Naive thymus-derived CD4-positive, alpha-beta T cell (primary cell): ENCODE measurements around the gene PSTPIP2. TPM values are rescaled to one million over a fixed set of nuclear protein-coding genes. Genes with fewer than 3 reads are reported as not detected.

ENCODE experiments used
- ATAC-seq: fragments of 150-1000 bp; cut with Tn5 transposase; 2 replicates; pipeline ENCODE4 v1.10.0; 2021; ENCODE audit warnings: mild to moderate bottlenecking, moderate library complexity
- CTCF ChIA-PET: fragments of 350-600 bp; sonication (Branson Sonifier 250); formaldehyde crosslinking; loops from one replicate; lab custom pipeline; 2021; ENCODE audit warnings: antibody characterized with exemption; lab: Charles Lee
- POLR2A ChIA-PET: fragments of 350-600 bp; sonication (Branson Sonifier 250); formaldehyde crosslinking; loops from one replicate; lab custom pipeline; 2021; ENCODE audit warnings: antibody characterized with exemption, inconsistent platforms; lab: Charles Lee
- DNase-seq, 9 donors: peaks; one replicate each; pipeline versions ENCODE4 v3.0.0 to v3.0.0-alpha.2; 2020 to 2022; ENCODE audit warnings: mixed read lengths in 1 of 9
- H3K27ac ChIP-seq: one replicate; pipeline ENCODE4 v1.7.0; 2013; ENCODE audit warnings: mild to moderate bottlenecking, low read depth, low read length, moderate library complexity
- H3K27me3 ChIP-seq, 2 donors: one replicate each; pipeline ENCODE4 v1.7.0; 2013; ENCODE audit warnings: low read length in 2 of 2, mild to moderate bottlenecking in 2 of 2, moderate library complexity in 2 of 2; ENCODE audit not compliant: control insufficient read depth in 2 of 2, insufficient read depth in 2 of 2
- H3K36me3 ChIP-seq, 3 experiments: 1 replicate in 2 of 3; 2 replicates in 1 of 3; pipeline ENCODE4 v1.7.0; 2013; ENCODE audit warnings: low read length in 3 of 3, mild to moderate bottlenecking in 3 of 3, moderate library complexity in 1 of 3; ENCODE audit not compliant: insufficient read depth in 3 of 3, control insufficient read depth in 2 of 3
- H3K4me1 ChIP-seq, 2 donors: one replicate each; pipeline ENCODE4 v1.7.0; 2013; ENCODE audit warnings: low read length in 2 of 2, mild to moderate bottlenecking in 2 of 2, moderate library complexity in 1 of 2; ENCODE audit not compliant: control insufficient read depth in 2 of 2, insufficient read depth in 2 of 2
- H3K4me3 ChIP-seq: 2 replicates; pipeline ENCODE4 v1.7.0; 2013; ENCODE audit warnings: mild to moderate bottlenecking, low read length
- H3K9me3 ChIP-seq, 3 experiments: 1 replicate in 2 of 3; 2 replicates in 1 of 3; pipeline ENCODE4 v1.7.0; 2013; ENCODE audit warnings: low read length in 3 of 3; ENCODE audit not compliant: control insufficient read depth in 2 of 3
- H3K27ac Mint-ChIP-seq, 9 donors: one replicate each; pipeline ENCODE4 v1.8.0; 2020 to 2022; ENCODE audit warnings: mixed read lengths in 9 of 9, mild to moderate bottlenecking in 8 of 9, moderate library complexity in 5 of 9, inconsistent platforms in 2 of 9
- H3K27me3 Mint-ChIP-seq, 5 donors: one replicate each; pipeline ENCODE4 v1.8.0; 2021 to 2022; ENCODE audit warnings: mixed read lengths in 5 of 5, mild to moderate bottlenecking in 1 of 5
- H3K36me3 Mint-ChIP-seq, 5 donors: one replicate each; pipeline ENCODE4 v1.8.0; 2020 to 2022; ENCODE audit warnings: mixed read lengths in 5 of 5, mild to moderate bottlenecking in 3 of 5, inconsistent platforms in 1 of 5
- H3K4me1 Mint-ChIP-seq, 7 donors: one replicate each; pipeline ENCODE4 v1.8.0; 2020 to 2022; ENCODE audit warnings: mixed read lengths in 7 of 7, mild to moderate bottlenecking in 3 of 7, inconsistent platforms in 1 of 7
- H3K4me3 Mint-ChIP-seq, 10 donors: one replicate each; pipeline ENCODE4 v1.8.0; 2020 to 2022; ENCODE audit warnings: mild to moderate bottlenecking in 10 of 10, mixed read lengths in 10 of 10, moderate library complexity in 6 of 10, inconsistent platforms in 2 of 10
- H3K9me3 Mint-ChIP-seq, 11 donors: one replicate each; pipeline ENCODE4 v1.8.0; 2020 to 2022; ENCODE audit warnings: mixed read lengths in 11 of 11, mild to moderate bottlenecking in 4 of 11, inconsistent platforms in 1 of 11, moderate library complexity in 1 of 11
- intact Hi-C, 2 donors: fragments of 100-400 bp; cut with micrococcal nuclease; formaldehyde crosslinking; loops; one replicate each; pipeline ENCODE4 v1.15.1; 2023
- polyA plus RNA-seq, 2 donors: library from polyadenylated mRNA; unstranded; fragments of 300-500 nt; fragmentation: Illumina TruSeq; gene quantifications; one replicate each; pipeline ENCODE4 v1.2.3, GENCODE V29; 2021
- total RNA-seq, 6 experiments: library from RNA in 5 of 6; stranded (reverse) in 5 of 6; gene quantifications; 1 replicate in 5 of 6; 2 replicates in 1 of 6; pipeline ENCODE4 v1.2.3 and lab custom pipeline; 2021 to 2026

Gene PSTPIP2
- total and polyA plus RNA-seq, 7 experiments from 2014 or later: 11.1 to 24.6 (median 15.2) TPM

DNA sequence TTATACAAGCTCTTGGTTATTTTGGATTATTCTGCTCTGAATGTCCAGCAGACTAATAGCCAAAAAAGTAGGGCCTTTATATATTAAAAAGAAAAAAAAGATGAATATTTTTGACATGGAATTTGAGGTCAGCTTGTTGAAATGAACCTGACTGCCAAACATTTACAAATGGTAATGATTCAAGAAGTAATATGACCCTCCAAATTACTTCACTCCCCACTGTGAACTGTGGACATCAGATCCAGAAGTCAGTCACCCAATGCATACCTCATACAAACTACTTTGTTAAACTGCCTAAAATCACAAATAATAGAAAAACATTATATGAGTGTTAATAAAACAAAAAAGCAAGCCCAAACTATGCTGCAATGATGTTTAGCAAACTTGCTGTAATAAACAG lies 115.0 kb downstream of the PSTPIP2 start:
- Histone ChIP-seq H3K27ac (no peak overlapping the region), H3K4me1 (peaks cover 13 to 16% of the 10 kb centered on the region in 2 donors), H3K4me3 (no peak overlapping the region), H3K27me3 (no peaks in the 10 kb centered on the region), H3K9me3 (no peaks in the 10 kb centered on the region), H3K36me3 (peaks cover 8 to 41% (median 9%) of the 10 kb centered on the region in 3 experiments)
- intact Hi-C loops: no loop called here
- H3K36me3 Mint-ChIP-seq: peaks cover 10 to 50% (median 31%) of the 10 kb centered on the region in 5 donors
- H3K9me3 Mint-ChIP-seq: no peaks in the 10 kb centered on the region
- H3K27ac Mint-ChIP-seq: peak overlapping the region in 1 of 9 donors; percentile 56
- ChIA-PET POLR2A (no interaction called here), CTCF (no interaction called here)
- H3K4me1 Mint-ChIP-seq: peaks cover 12 to 74% (median 58%) of the 10 kb centered on the region in 7 donors
- H3K4me3 Mint-ChIP-seq: peak overlapping the region in 1 of 10 donors; percentile 30
- ATAC-seq (no peak), DNase-seq (no peak)
- no peaks in the 10 kb centered on the region for H3K27me3 Mint-ChIP-seq

DNA sequence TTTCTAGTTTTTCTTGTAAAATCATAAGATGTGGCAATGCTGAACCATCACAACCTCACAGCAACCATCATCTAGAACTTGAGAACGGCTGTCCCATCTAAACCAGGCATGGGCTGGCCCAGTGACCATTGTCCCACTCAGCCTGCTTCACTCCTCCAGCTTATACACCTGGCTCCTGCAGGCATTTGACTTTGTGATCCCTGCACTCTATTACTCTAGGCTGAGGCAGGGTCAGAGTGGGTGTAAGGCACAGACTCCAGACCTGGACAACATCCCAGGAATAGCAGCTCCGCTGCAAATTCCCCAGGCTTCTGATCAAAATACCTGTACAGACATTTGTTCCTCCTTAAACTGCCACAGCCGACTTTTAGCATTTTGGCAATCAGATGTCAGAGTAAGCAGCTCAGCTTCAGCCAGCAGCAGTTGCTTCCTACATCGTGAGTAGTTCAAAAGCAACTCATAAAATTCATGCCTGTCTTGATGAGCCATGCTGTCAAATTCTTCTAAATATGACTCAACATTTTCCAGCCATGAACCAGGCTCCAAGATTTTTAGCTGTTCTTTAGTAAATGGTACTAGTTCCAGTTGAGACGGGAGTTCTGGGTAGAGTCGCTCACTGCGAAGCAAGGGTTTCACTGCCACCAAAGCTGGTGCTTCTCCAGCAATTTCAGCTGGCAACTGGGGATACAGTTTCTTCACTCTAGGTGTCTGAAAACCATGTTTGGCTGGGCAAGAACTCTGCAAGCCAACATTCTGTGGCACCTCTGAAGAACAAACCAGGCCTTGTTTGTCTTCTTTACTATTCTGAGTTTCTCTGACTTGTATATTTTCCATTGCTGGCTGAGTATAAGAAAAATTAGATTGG lies 117.8 kb downstream of the PSTPIP2 start:
- peaks cover 11 to 63% (median 33%) of the 10 kb centered on the region in 3 experiments for H3K36me3 ChIP-seq
- no peak overlapping the region for H3K27ac ChIP-seq
- H3K4me1 ChIP-seq: peaks cover 0 to 8% of the 10 kb centered on the region in 2 donors
- Mint-ChIP-seq H3K36me3 (peaks cover 8 to 60% (median 42%) of the 10 kb centered on the region in 5 donors), H3K4me1 (peaks cover 3 to 62% (median 39%) of the 10 kb centered on the region in 7 donors), H3K27me3 (no peaks in the 10 kb centered on the region), H3K4me3 (peak overlapping the region in 1 of 10 donors; percentile 10), H3K9me3 (no peaks in the 10 kb centered on the region), H3K27ac (peak overlapping the region in 1 of 9 donors; percentile 22)
- ATAC-seq: no peak
- H3K4me3 ChIP-seq: no peak overlapping the region
- no peaks in the 10 kb centered on the region for H3K27me3 ChIP-seq
- no peaks in the 10 kb centered on the region for H3K9me3 ChIP-seq
- intact Hi-C loops: no loop called here
- POLR2A ChIA-PET: interaction anchor here (1.1 kb wide), 1 partner anchor 119 kb away, joined by 3 read pairs; no protein-coding TSS in a partner anchor
- CTCF ChIA-PET: no interaction called here
- DNase-seq: no peak

DNA sequence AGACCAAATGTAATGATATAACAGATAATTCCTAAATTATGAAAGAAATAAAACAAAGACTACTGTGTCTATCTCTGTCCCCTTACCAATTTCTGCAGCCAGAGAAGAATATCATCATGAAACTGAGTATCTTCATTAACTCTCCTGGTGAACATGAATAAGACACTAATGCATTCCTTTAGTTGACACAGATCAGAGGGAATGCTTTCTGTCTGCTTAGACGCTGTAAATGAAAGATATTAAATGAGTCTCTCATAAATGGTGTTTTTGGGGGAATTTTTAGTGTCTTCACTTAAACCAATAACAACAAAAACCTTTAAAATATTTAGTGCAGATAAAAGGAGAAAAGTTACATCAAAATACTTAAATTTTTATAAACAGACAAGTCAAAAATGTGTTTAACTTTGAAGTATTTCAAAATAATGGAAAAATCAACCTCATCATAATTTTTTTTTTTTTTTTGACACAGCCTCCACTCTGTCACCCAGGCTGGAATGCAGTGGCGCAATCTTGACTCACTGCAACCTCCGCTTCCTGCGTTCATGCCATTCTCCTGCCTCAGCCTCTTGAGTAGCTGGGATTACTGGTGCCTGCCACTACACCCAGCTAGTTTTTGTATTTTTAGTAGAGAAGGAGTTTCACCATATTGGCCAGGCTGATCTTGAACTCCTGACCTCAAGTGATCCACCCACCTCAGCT lies 120.9 kb downstream of the PSTPIP2 start:
- Histone ChIP-seq H3K9me3 (no peaks in the 10 kb centered on the region), H3K36me3 (peaks cover 23 to 93% (median 36%) of the 10 kb centered on the region in 3 experiments), H3K27me3 (no peaks in the 10 kb centered on the region), H3K27ac (no peak overlapping the region), H3K4me3 (no peak overlapping the region), H3K4me1 (no peaks in the 10 kb centered on the region)
- ChIA-PET CTCF (no interaction called here), POLR2A (interaction anchor here (0.6 kb wide), 1 partner anchor 721 kb away, joined by 3 read pairs; no protein-coding TSS in a partner anchor)
- intact Hi-C loops: no loop called here
- DNase-seq (no peak), ATAC-seq (no peak)
- no peak overlapping the region for H3K27ac Mint-ChIP-seq
- peaks cover 17 to 84% (median 52%) of the 10 kb centered on the region in 5 donors for H3K36me3 Mint-ChIP-seq
- H3K9me3 Mint-ChIP-seq: no peaks in the 10 kb centered on the region
- no peak overlapping the region for H3K4me3 Mint-ChIP-seq
- peaks cover 0 to 46% (median 27%) of the 10 kb centered on the region in 7 donors for H3K4me1 Mint-ChIP-seq
- no peaks in the 10 kb centered on the region for H3K27me3 Mint-ChIP-seq

DNA sequence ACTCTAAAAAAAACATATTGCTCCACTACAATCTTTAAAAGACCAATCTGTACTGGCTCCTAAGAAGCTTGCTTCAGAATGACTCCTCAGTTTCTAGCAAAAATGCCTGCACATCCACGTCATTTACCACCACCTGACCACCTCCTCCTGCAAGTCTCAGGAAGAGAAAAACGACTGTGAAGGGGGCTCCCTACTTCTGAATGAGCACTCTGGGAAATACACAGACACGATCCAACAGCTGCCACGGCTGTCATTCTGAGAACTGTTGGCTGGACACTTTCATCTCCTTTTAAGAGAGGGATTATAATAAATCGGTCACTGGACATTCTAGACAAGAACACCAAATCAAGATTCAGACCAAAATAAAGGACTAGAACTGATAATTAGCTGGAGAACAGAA lies 126.4 kb downstream of the PSTPIP2 start:
- CTCF ChIA-PET: no interaction called here
- Mint-ChIP-seq H3K36me3 (peaks cover 36 to 81% (median 61%) of the 10 kb centered on the region in 5 donors), H3K27ac (no peak overlapping the region), H3K4me3 (no peak overlapping the region), H3K9me3 (peaks cover 0 to 4% (median 0%) of the 10 kb centered on the region in 11 donors), H3K4me1 (peaks cover 0 to 5% (median 3%) of the 10 kb centered on the region in 7 donors), H3K27me3 (no peaks in the 10 kb centered on the region)
- no peak overlapping the region for H3K4me3 ChIP-seq
- no peaks in the 10 kb centered on the region for H3K27me3 ChIP-seq
- no peak overlapping the region for H3K27ac ChIP-seq
- POLR2A ChIA-PET: no interaction called here
- H3K9me3 ChIP-seq: no peaks in the 10 kb centered on the region
- H3K4me1 ChIP-seq: no peaks in the 10 kb centered on the region
- intact Hi-C loops: no loop called here
- peaks cover 26 to 96% (median 41%) of the 10 kb centered on the region in 3 experiments for H3K36me3 ChIP-seq
- DNase-seq (no peak), ATAC-seq (no peak)

DNA sequence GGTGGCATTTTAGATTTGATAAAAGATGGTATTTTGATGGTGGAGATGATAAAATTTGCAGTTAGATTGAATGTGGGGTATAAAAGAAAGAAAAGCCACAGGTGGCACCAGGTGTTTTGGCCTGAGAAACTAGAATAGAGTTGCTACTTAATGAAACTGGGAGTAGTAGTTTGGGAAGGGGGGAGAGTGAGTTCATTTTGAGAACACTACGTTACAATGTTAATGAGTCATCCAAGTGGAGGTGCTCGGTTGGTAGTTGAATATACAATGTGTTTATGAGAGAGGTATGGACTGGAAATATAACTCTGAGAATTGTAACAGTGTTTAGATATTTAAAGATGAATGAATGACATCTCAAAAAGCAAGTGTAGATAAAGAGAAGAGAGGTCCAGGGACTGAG lies 131.3 kb downstream of the PSTPIP2 start:
- no peak for DNase-seq
- Histone ChIP-seq H3K9me3 (no peaks in the 10 kb centered on the region), H3K36me3 (peaks cover 16 to 86% (median 36%) of the 10 kb centered on the region in 3 experiments), H3K27ac (no peak overlapping the region), H3K27me3 (no peaks in the 10 kb centered on the region), H3K4me1 (peaks cover 0 to 11% of the 10 kb centered on the region in 2 donors), H3K4me3 (no peak overlapping the region)
- Mint-ChIP-seq H3K4me3 (no peak overlapping the region), H3K4me1 (peaks cover 5 to 26% (median 14%) of the 10 kb centered on the region in 7 donors), H3K9me3 (peaks cover 0 to 4% (median 0%) of the 10 kb centered on the region in 11 donors), H3K36me3 (peaks cover 37 to 64% (median 55%) of the 10 kb centered on the region in 5 donors), H3K27me3 (no peaks in the 10 kb centered on the region), H3K27ac (peak overlapping the region in 1 of 9 donors; percentile 13)
- intact Hi-C loops: no loop called here
- no peak for ATAC-seq
- ChIA-PET CTCF (no interaction called here), POLR2A (no interaction called here)

DNA sequence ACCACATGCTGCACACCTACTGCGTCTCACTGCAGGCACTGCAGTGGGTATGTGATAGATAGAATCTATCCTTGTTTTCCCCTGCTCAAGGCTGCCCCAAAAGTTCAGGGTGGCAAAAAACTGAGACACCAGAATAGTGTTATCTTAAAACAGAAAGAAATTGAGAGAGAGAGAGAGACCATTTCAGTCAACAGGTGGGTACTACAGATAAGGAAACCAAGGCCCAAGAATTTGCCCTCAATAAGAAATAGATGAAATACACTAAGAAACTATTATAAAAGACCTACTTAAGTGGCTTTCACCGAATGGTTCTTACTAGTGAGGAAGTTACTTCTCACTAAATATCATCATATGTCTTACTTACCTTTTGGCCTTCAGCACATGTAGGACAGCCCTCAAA lies 132.8 kb downstream of the PSTPIP2 start:
- peaks cover 32 to 54% (median 44%) of the 10 kb centered on the region in 5 donors for H3K36me3 Mint-ChIP-seq
- Histone ChIP-seq H3K36me3 (peaks cover 15 to 82% (median 26%) of the 10 kb centered on the region in 3 experiments), H3K4me3 (no peak overlapping the region), H3K27me3 (no peaks in the 10 kb centered on the region), H3K4me1 (peaks cover 0 to 11% of the 10 kb centered on the region in 2 donors), H3K27ac (no peak overlapping the region), H3K9me3 (no peaks in the 10 kb centered on the region)
- peaks cover 0 to 4% (median 0%) of the 10 kb centered on the region in 11 donors for H3K9me3 Mint-ChIP-seq
- ChIA-PET CTCF (no interaction called here), POLR2A (interaction anchor here (0.5 kb wide), 1 partner anchor 16 kb away, joined by 3 read pairs; no protein-coding TSS in a partner anchor)
- no peak overlapping the region for H3K4me3 Mint-ChIP-seq
- DNase-seq (no peak), ATAC-seq (no peak)
- H3K27ac Mint-ChIP-seq: peak overlapping the region in 1 of 9 donors; percentile 19
- H3K27me3 Mint-ChIP-seq: no peaks in the 10 kb centered on the region
- intact Hi-C loops: no loop called here
- peaks cover 5 to 26% (median 14%) of the 10 kb centered on the region in 7 donors for H3K4me1 Mint-ChIP-seq
